GM12878 (cell line): Measurements from ENCODE around the gene TNNT2. TPM values are rescaled to one million over a fixed set of nuclear protein-coding genes. Genes with fewer than 3 reads are reported as not detected.

Experiments used
- ATAC-seq: fragments of 200-7000 bp; cut with Tn5 transposase; 3 replicates; pipeline ENCODE4 v1.9.1; 2020; ENCODE audit warnings: mild to moderate bottlenecking, moderate library complexity
- BruUV-seq: library from RNA; stranded (reverse); fragments of 400-500 nt; replicated peaks from 2 replicates; lab custom pipeline; 2021; lab: Mats Ljungman, UMichigan
- CTCF ChIA-PET: fragments of 300-600 bp; sonication (Branson Sonifier 250); formaldehyde crosslinking; extraction: SDS; loops from one replicate; lab custom pipeline; 2021; ENCODE audit warnings: inconsistent platforms; lab: Yijun Ruan, JAX
- POLR2A ChIA-PET: fragments of 350-600 bp; formaldehyde crosslinking; extraction: SDS; loops from one replicate; lab custom pipeline; 2021; ENCODE audit warnings: inconsistent platforms; lab: Charles Lee
- RAD21 ChIA-PET: fragments of 300-600 bp; sonication (Branson Sonifier 250); formaldehyde crosslinking; loops from one replicate; lab custom pipeline; 2023; ENCODE audit warnings: antibody characterized with exemption; ENCODE audit not compliant: unreplicated experiment; lab: Charles Lee
- SMC1A ChIA-PET: fragments of 300-600 bp; sonication (Branson Sonifier 250); formaldehyde crosslinking; loops from one replicate; lab custom pipeline; 2023; ENCODE audit not compliant: unreplicated experiment, uncharacterized antibody; lab: Charles Lee
- DNase-seq: peaks from one replicate; pipeline ENCODE4 v3.0.0-alpha.2; 2011; ENCODE audit warnings: low read depth, low spot score
- FAIRE-seq: peaks from 3 replicates; lab custom pipeline; 2011; peaks lifted over from hg19 to GRCh38; lab: Jason Lieb, UNC
- H2AFZ ChIP-seq: 2 replicates; pipeline ENCODE4 v1.6.0; 2011; ENCODE audit warnings: low read depth, low read length, control low read depth; ENCODE audit not compliant: control insufficient read depth
- H3K27ac ChIP-seq: 2 replicates; pipeline ENCODE4 v1.5.1; 2011; ENCODE audit warnings: control low read depth; ENCODE audit not compliant: control insufficient read depth, insufficient read depth
- H3K27me3 ChIP-seq, 2 experiments: replicated peaks in 1 of 2; 2 replicates each; pipeline versions ENCODE4 v1.6.0 to v1.6.1; 2011; ENCODE audit warnings: low read length in 1 of 2; ENCODE audit not compliant: control insufficient read depth in 2 of 2, insufficient read depth in 2 of 2
- H3K36me3 ChIP-seq, 2 experiments: 2 replicates each; pipeline ENCODE4 v1.5.1; 2011; ENCODE audit warnings: low read length in 1 of 2; ENCODE audit not compliant: control insufficient read depth in 2 of 2, insufficient read depth in 2 of 2
- H3K4me1 ChIP-seq: 2 replicates; pipeline ENCODE4 v1.6.1; 2011; ENCODE audit warnings: mild to moderate bottlenecking, low read length, moderate library complexity, mixed read lengths; ENCODE audit not compliant: control insufficient read depth, insufficient read depth
- H3K4me2 ChIP-seq: 2 replicates; pipeline ENCODE4 v1.6.0; 2011; ENCODE audit warnings: control low read depth; ENCODE audit not compliant: control insufficient read depth, insufficient read depth
- H3K4me3 ChIP-seq: fragments of 200-600 bp; sonication (generic); 2 replicates; pipeline ENCODE4 v1.5.1; 2016
- H3K79me2 ChIP-seq: 2 replicates; pipeline ENCODE4 v1.6.0; 2011; ENCODE audit warnings: low read length; ENCODE audit not compliant: control insufficient read depth, insufficient read depth
- H3K9ac ChIP-seq: 2 replicates; pipeline ENCODE4 v1.8.0; 2011; ENCODE audit warnings: low read length, control low read depth, mixed read lengths; ENCODE audit not compliant: control insufficient read depth, insufficient read depth
- H3K9me3 ChIP-seq: replicated peaks from 3 replicates; pipeline ENCODE4 v1.5.1; 2011; ENCODE audit warnings: mild to moderate bottlenecking, low read length; ENCODE audit not compliant: control insufficient read depth, insufficient read depth
- H4K20me1 ChIP-seq: 2 replicates; pipeline ENCODE4 v1.6.0; 2011; ENCODE audit not compliant: control insufficient read depth, insufficient read depth
- BACH1 ChIP-seq: fragments of 450-650 bp; IDR thresholded peaks from 2 replicates; pipeline ENCODE4 v1.6.1; 2017; ENCODE audit warnings: mild to moderate bottlenecking, borderline replicate concordance
- BHLHE40 ChIP-seq, 2 experiments: fragments of 450-650 bp in 1 of 2; IDR thresholded peaks; 2 replicates each; pipeline ENCODE4 v1.6.1; 2011 to 2017; ENCODE audit warnings: low read depth in 2 of 2, borderline replicate concordance in 1 of 2, improper control_type of control experiment in 1 of 2, low read length in 1 of 2, mild to moderate bottlenecking in 1 of 2
- EZH2 ChIP-seq: IDR thresholded peaks from 2 replicates; pipeline ENCODE4 v1.6.1; 2012; ENCODE audit warnings: low read depth, mild to moderate bottlenecking, control low read depth, inconsistent platforms, low read length, borderline replicate concordance; ENCODE audit not compliant: control insufficient read depth
- MEF2B ChIP-seq: fragments of 450-650 bp; IDR thresholded peaks from 2 replicates; pipeline ENCODE4 v1.6.1; 2018; ENCODE audit warnings: mild to moderate bottlenecking, moderate library complexity; ENCODE audit not compliant: partially characterized antibody, poor library complexity, severe bottlenecking
- YY1 ChIP-seq: IDR thresholded peaks from 2 replicates; pipeline ENCODE4 v1.6.1; 2011; ENCODE audit warnings: low read depth, mild to moderate bottlenecking, low read length
- ZSCAN29 ChIP-seq: fragments of 450-650 bp; IDR thresholded peaks from 2 replicates; pipeline ENCODE4 v1.6.1; 2017; ENCODE audit warnings: mild to moderate bottlenecking, moderate library complexity
- WGBS: methylation state at CpG from one replicate; pipeline ENCODE4 v1.1.6; 2016; ENCODE audit warnings: low lambda C conversion rate; ENCODE audit not compliant: insufficient replicate concordance, insufficient coverage; ENCODE audit errors: missing lambda C conversion rate; 5-methylcytosine and 5-hydroxymethylcytosine counted together
- in situ Hi-C: fragments of 300-500 bp; cut with MboI; formaldehyde crosslinking; loops from 9 replicates; pipeline ENCODE4 v1.14.3; 2018; ENCODE audit warnings: mixed read lengths
- intact Hi-C: fragments of 100-400 bp; cut with micrococcal nuclease; formaldehyde crosslinking; loops from one replicate; pipeline ENCODE4 v1.14.2; 2022; ENCODE audit not compliant: unreplicated experiment
- polyA plus RNA-seq, 11 experiments: library from polyadenylated mRNA; depleted of rRNA in 4 of 11; unstranded in 6 of 11; stranded (reverse) in 5 of 11; fragments of >200 nt; fragmentation: Nextera tagmentation in 4 of 11; fragmentation: Illumina TruSeq in 1 of 11; extraction: Ambion mirVana in 4 of 11; extraction: Trizol in 1 of 11; gene quantifications; 1 replicate in 1 of 11; 2 replicates in 10 of 11; pipeline versions ENCODE4 v1.2.1 to v1.2.3, GENCODE V29; 2011 to 2016; ENCODE audit warnings: inconsistent platforms in 2 of 11, missing spikeins in 2 of 11, low read depth in 1 of 11
- total RNA-seq, 4 experiments: library from RNA; depleted of rRNA in 3 of 4; stranded (reverse); fragments of >200 nt in 3 of 4; fragmentation: Illumina TruSeq in 1 of 4; extraction: Trizol in 1 of 4; gene quantifications; 2 replicates each; pipeline versions ENCODE4 v1.2.1 to v1.2.3, GENCODE V29; 2013 to 2021
- TF ChIP-seq, protein P1 (sequence below): fragments of 450-650 bp; IDR thresholded peaks from 2 replicates; pipeline ENCODE4 v1.6.1; 2017; ENCODE audit warnings: mild to moderate bottlenecking, moderate library complexity

Gene TNNT2
- total and polyA plus RNA-seq, 10 of the 15 experiments (the other 5 are each of a cell fraction or from before 2014, with no cell fraction given), result 2.2 TPM; not detected in 9

DNA sequence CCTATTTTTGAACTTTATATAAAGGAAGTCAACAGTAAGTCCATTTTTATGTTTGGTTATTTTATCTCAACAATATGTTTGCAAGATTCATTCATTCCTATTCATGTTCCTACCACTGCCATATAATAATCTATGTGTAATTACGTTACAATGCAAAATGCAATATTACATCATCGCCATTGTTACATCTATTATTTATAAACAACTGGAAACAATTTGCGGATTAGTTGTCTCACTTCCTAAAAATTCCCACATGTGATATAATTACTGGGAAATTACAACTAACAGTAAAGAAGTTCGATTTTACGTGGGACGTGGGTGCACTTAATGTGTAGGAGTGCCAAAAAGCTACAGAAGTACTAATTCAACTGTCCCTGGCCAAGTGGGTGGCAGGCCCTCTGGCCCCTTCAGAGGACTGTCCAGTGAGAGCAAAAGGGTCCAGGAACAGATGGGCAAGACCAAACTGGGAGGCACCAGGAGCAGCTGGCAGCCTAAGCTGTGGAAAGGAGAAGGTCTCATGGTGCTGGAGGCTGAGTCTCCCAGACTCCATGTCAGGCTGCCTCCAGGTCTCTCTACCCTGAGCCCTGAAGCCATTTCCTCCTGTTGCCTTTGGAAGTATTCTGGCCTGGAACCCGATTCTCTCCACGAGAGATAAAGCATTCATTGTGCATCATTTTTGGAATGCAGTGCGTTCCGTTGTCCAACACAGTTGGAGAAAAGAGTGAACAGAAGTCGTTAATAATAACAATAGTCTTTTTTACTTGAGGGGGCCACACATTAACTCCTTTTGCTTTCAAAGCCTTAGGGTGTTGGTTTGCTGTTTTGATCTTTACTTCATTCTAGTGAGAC lies 42.9 kb downstream of the TNNT2 start (continued):
- TF ChIP-seq MEF2B (no peak), EZH2 (no peak), BHLHE40 (IDR thresholded peaks at IDR 0.05; ENCODE audit: borderline replicate concordance in 1 of 2, low read depth in 2 of 2, low read length in 1 of 2) (no peak)

DNA sequence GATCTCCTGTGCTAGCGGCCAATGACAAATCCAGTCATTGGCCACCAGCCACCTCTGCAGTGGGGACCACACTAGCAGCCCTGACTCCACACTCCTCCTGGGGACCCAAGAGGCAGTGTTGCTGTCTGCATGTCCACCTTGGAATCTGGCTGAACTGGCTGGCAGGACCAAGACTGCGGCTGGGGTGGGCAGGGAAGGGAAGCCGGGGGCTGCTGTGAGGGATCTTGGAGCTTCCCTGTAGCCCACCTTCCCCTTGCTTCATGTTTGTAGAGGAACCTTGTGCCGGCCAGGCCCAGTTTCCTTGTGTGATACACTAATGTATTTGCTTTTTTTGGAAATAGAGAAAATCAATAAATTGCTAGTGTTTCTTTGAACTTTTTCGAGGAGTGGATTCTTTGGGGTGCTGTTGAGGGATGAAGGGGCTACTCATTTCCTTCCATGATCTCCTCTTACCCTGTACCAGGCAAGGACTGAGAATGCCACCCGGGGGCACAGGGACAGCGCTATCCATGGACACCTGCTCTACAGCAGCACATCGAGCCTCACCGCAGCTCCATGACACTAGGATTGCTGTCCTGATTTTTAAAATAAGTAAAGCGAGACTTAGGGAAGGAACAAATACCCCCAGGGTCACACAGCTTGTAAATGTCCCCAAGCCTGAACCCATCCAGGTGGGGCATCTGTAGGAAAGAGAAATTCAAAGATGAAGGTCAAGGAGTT lies 44.7 kb downstream of the TNNT2 start:
- SMC1A ChIA-PET, result interaction anchor here (0.5 kb wide), 1 partner anchor 86 kb away, joined by 4 read pairs; no protein-coding TSS in a partner anchor
- FAIRE-seq, result no peak
- CTCF ChIA-PET, result interaction anchor here (1.2 to 1.6 kb wide), 2 partner anchors 13 to 214 kb away, joined by 3 to 7 read pairs; no protein-coding TSS in a partner anchor
- RAD21 ChIA-PET, result no interaction called here
- Histone ChIP-seq H3K4me2 (no peak overlapping the region), H3K27ac (no peak overlapping the region), H3K79me2 (no peaks in the 10 kb centered on the region), H3K27me3 (peaks cover 2 to 4% of the 10 kb centered on the region in 2 experiments; a peak in 3 of 4 replicates), H3K4me3 (no peak overlapping the region), H3K4me1 (no peaks in the 10 kb centered on the region), H3K9me3 (no peaks in the 10 kb centered on the region), H3K36me3 (no peaks in the 10 kb centered on the region), H4K20me1 (no peaks in the 10 kb centered on the region), H3K9ac (no peak overlapping the region), H2AFZ (no peak overlapping the region)
- intact Hi-C loops (no loop called here), in situ Hi-C loops (no loop called here)
- POLR2A ChIA-PET, result no interaction called here
- no peak for ATAC-seq
- no peak for DNase-seq
- TF ChIP-seq BACH1, result no peak
- TF ChIP-seq, protein P1, sequence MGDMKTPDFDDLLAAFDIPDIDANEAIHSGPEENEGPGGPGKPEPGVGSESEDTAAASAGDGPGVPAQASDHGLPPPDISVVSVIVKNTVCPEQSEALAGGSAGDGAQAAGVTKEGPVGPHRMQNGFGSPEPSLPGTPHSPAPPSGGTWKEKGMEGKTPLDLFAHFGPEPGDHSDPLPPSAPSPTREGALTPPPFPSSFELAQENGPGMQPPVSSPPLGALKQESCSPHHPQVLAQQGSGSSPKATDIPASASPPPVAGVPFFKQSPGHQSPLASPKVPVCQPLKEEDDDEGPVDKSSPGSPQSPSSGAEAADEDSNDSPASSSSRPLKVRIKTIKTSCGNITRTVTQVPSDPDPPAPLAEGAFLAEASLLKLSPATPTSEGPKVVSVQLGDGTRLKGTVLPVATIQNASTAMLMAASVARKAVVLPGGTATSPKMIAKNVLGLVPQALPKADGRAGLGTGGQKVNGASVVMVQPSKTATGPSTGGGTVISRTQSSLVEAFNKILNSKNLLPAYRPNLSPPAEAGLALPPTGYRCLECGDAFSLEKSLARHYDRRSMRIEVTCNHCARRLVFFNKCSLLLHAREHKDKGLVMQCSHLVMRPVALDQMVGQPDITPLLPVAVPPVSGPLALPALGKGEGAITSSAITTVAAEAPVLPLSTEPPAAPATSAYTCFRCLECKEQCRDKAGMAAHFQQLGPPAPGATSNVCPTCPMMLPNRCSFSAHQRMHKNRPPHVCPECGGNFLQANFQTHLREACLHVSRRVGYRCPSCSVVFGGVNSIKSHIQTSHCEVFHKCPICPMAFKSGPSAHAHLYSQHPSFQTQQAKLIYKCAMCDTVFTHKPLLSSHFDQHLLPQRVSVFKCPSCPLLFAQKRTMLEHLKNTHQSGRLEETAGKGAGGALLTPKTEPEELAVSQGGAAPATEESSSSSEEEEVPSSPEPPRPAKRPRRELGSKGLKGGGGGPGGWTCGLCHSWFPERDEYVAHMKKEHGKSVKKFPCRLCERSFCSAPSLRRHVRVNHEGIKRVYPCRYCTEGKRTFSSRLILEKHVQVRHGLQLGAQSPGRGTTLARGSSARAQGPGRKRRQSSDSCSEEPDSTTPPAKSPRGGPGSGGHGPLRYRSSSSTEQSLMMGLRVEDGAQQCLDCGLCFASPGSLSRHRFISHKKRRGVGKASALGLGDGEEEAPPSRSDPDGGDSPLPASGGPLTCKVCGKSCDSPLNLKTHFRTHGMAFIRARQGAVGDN, result no peak
- TF ChIP-seq ZSCAN29, result no peak
- TF ChIP-seq YY1, result no peak
- 11% methylated on average over 10 of the region's 10 CpGs for WGBS
- no TSS peak for BruUV-seq
